HG03066 (cell line): ENCODE data around the gene PERP.
"Not testable (repeated sequence)": the region's sequence is repeated elsewhere in the genome, so short reads cannot be mapped to it uniquely, and the experiment has no call there.

Source experiments
- ATAC-seq: cut with Tn5 transposase; IDR thresholded peaks from one replicate; pipeline ENCODE4 v1.9.1; 2021; ENCODE audit warnings: low read depth; ENCODE audit not compliant: unreplicated experiment

PERP gene

GRCh38 chr6:138105880-138106664 is 1.1 kb downstream of the PERP start:
- no peak for ATAC-seq

- ATAC-seq = no peak
Measured at GRCh38 chr6:138105446-138105845, 1.8 kb downstream of the PERP start.

GRCh38 chr6:138104618-138105213 is 2.5 kb downstream of the PERP start:
- no peak for ATAC-seq

- ATAC-seq = no peak
Measured at GRCh38 chr6:138103871-138104270, 3.3 kb downstream of the PERP start.

- no peak for ATAC-seq
Measured at GRCh38 chr6:138101946-138102731, 5.1 kb downstream of the PERP start.

GRCh38 chr6:138099832-138100231 is 7.4 kb downstream of the PERP start:
- ATAC-seq = no peak

- ATAC-seq = no peak
Measured at GRCh38 chr6:138098306-138098705, 8.9 kb downstream of the PERP start.

GRCh38 chr6:138094260-138094659 is 13.0 kb downstream of the PERP start:
- ATAC-seq = no peak

GRCh38 chr6:138093632-138094031 is 13.6 kb downstream of the PERP start:
- ATAC-seq = no peak

GRCh38 chr6:138092686-138093085 is 14.5 kb downstream of the PERP start:
- ATAC-seq = no peak

GRCh38 chr6:138089325-138089724 is 17.9 kb downstream of the PERP start:
- no peak for ATAC-seq

- no peak for ATAC-seq
Measured at GRCh38 chr6:138088326-138088762, 18.9 kb downstream of the PERP start.

- ATAC-seq = no peak
Measured at GRCh38 chr6:138087593-138088325, 19.5 kb downstream of the PERP start.

GRCh38 chr6:138086573-138087196 is 20.5 kb downstream of the PERP start:
- no peak for ATAC-seq

- ATAC-seq = no peak
Measured at GRCh38 chr6:138085839-138086222, 21.4 kb downstream of the PERP start.

- ATAC-seq = no peak
Measured at GRCh38 chr6:138084904-138085838, 22.0 kb downstream of the PERP start.

GRCh38 chr6:138082232-138082631 is 25.0 kb downstream of the PERP start:
- ATAC-seq = no peak

GRCh38 chr6:138079556-138079955 is 27.7 kb downstream of the PERP start:
- not testable (repeated sequence) for ATAC-seq

GRCh38 chr6:138078491-138078890 is 28.7 kb downstream of the PERP start:
- ATAC-seq = no peak
